Stimulated activated CD8-positive, alpha-beta memory T cell treated with anti-CD3 and anti-CD28 coated beads, Interleukin-12 subunit alpha, Interleukin-12 subunit beta, amount 100 ng/mL, for 24 hours (primary cell): ENCODE results near the gene GAS6.
"Not testable (repeated sequence)": the region's sequence is repeated elsewhere in the genome, so short reads cannot be mapped to it uniquely, and the experiment has no call there.

Source experiments
- DNase-seq: peaks from one replicate; pipeline ENCODE4 v3.0.0-alpha.2; 2020; ENCODE audit errors: extremely low read depth

GAS6 gene

GRCh38 chr13:113863524-113864272 is at the start of gene GAS6:
Gene GAS6, minus strand, starts transcription at chr13:113864076. Its CDS starts 156 bp downstream, at chr13:113863920.
- DNase-seq: no peak

- not testable (repeated sequence) for DNase-seq
Measured at GRCh38 chr13:113913408-113913807, 49.5 kb upstream of the GAS6 start.

GRCh38 chr13:113912596-113912995 is 48.7 kb upstream of the GAS6 start:
- DNase-seq: no peak

GRCh38 chr13:113907635-113908617 is 44.0 kb upstream of the GAS6 start:
- DNase-seq: no peak

- DNase-seq: no peak
Measured at GRCh38 chr13:113906571-113906970, 42.7 kb upstream of the GAS6 start.

GRCh38 chr13:113905942-113906341 is 42.1 kb upstream of the GAS6 start:
- no peak for DNase-seq

- no peak for DNase-seq
Measured at GRCh38 chr13:113905018-113905417, 41.1 kb upstream of the GAS6 start.

GRCh38 chr13:113904411-113904810 is 40.5 kb upstream of the GAS6 start:
- DNase-seq: no peak

- no peak for DNase-seq
Measured at GRCh38 chr13:113903912-113904311, 40.0 kb upstream of the GAS6 start.

GRCh38 chr13:113902986-113903775 is 39.3 kb upstream of the GAS6 start:
- no peak for DNase-seq

- no peak for DNase-seq
Measured at GRCh38 chr13:113902481-113902880, 38.6 kb upstream of the GAS6 start.

GRCh38 chr13:113901642-113902041 is 37.8 kb upstream of the GAS6 start:
- no peak for DNase-seq

- no peak for DNase-seq
Measured at GRCh38 chr13:113901231-113901630, 37.4 kb upstream of the GAS6 start.

- DNase-seq: no peak
Measured at GRCh38 chr13:113900646-113901045, 36.8 kb upstream of the GAS6 start.

GRCh38 chr13:113898391-113898790 is 34.5 kb upstream of the GAS6 start:
- no peak for DNase-seq

GRCh38 chr13:113897966-113898365 is 34.1 kb upstream of the GAS6 start:
- DNase-seq: no peak

GRCh38 chr13:113897161-113897560 is 33.3 kb upstream of the GAS6 start:
- no peak for DNase-seq

GRCh38 chr13:113895436-113895835 is 31.6 kb upstream of the GAS6 start:
- no peak for DNase-seq

- DNase-seq: no peak
Measured at GRCh38 chr13:113890774-113891480, 27.1 kb upstream of the GAS6 start.

- DNase-seq: no peak
Measured at GRCh38 chr13:113889467-113889866, 25.6 kb upstream of the GAS6 start.

- no peak for DNase-seq
Measured at GRCh38 chr13:113888701-113889330, 24.9 kb upstream of the GAS6 start.
